HG03159 (cell line): Measurements from ENCODE around the gene NF2.

ENCODE experiments used
- ATAC-seq: cut with Tn5 transposase; IDR thresholded peaks from one replicate; pipeline ENCODE4 v1.9.1; 2021; ENCODE audit warnings: mild to moderate bottlenecking, moderate library complexity; ENCODE audit not compliant: unreplicated experiment

Gene NF2

DNA sequence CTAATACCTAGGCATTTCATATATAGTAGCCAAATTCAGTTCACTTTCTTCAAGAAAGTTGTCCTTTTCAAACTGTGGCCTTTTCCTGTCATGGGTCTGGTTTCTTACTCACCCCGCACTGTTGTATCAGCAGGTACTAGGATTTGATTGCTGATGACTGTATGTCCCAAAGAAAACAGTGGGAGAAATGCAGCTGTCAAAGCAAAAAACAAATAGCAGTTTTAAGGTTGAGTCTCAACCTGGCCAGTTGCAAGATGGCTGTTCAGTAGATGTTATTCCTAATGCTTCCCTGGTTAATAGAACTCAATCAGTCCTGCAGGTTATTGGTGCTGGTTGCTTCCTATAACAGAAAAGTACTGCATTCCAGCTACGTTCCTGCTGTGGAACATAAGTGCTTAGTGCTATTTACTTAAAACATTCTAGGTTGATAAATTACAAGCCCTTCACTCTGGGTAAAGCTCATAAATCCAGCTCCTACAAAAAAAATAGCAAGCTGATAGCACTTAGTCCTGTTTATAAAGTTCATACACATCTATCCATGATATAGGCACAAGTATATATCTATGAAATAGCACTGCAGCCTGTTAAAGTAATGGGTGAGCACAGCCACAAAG is 26.6 kb downstream of the NF2 start:
- ATAC-seq: no peak

DNA sequence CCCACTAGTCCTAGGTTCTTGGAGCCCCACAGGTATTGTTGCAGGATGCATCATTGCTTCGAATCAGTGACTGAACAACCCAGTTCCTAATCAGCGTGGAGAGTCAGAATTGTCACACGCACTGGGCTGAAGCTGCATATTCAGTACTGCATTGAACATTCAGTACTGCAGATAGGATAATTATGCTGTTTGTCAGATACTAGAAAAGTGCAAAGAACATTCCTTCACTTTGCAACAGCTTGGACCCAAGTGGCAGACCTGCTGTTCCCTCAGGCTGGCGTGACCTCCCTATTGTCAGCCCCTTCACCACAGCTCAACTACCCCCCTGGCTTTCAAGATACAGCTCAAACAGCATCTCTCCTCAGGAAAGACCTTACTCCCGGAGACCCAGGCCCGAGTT is 27.6 kb downstream of the NF2 start:
- no peak for ATAC-seq

DNA sequence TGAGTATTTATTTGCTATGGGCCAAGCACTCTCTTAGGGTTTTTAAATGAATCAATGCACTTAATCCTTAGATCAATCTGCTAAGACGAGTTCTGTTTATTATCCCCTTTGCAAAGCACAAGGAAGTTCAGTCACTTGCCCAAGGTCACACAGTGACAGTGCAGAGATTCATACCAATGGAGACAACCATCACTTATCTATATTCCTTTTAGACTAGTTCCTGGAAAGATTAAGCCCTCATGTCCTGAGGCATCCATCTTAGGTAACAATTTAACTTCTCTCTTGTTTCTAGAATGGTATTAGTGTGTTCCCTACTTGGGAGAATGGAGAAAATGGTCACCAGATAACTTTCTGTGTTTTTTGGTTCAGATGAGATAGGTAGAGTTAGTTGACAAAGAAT is 28.3 kb downstream of the NF2 start:
- no peak for ATAC-seq

DNA sequence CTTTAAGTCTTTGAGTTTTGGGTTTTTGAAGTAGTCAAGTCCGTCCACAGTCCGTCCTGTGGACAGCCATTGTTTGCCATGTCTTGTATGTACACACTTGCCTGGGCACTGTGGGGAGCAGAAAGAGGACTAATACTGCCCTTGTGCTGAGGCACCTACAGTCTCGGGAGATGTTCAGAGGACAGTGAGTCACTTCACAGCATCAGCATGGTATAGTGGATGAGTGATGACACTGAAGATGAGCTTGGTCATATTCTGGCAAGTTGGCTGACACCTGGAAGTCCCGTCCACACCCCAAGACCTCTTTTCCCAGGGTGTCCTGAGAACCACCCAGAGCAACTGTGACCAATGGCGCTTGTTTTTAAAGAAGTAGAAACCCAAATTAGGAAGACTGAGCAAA is 29.2 kb downstream of the NF2 start:
- ATAC-seq: no peak

DNA sequence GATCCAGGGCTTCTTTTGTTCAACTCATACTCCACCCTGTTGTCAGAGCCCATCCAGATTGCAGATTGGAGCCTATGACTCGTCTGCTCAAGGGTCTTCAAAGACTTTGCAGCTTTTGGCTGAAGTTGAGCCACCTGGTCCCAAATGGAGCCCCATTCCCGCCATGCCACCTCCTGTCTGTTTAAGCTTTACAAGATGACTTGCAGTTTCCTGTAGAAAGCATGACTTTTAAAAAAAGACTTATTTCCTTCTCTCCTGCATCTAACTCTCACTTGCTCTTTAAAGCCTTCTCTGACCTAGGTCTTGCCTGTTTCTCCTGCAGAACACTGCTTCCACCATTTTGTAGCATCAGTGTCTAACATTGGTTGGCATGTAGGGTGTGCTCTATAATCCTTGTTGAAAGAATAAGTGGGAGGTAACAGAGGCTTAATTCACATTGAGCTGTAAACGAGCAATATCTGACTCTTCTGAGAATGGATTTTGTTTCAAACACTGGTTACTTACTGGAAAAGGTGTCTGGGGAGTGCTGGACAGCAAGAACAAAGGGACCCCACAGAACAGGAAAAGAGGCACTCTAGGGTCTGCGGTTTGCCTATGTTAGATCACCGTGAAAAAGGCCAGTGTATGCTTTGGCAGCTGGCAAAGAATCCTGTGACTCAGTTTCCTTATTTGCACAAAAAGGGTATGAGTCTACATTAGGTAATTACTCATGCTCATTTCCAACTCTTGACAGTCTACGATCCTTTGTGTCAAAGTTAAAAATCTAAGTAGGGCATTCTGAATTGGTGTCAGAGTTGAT is 30.3 kb downstream of the NF2 start:
- no peak for ATAC-seq

DNA sequence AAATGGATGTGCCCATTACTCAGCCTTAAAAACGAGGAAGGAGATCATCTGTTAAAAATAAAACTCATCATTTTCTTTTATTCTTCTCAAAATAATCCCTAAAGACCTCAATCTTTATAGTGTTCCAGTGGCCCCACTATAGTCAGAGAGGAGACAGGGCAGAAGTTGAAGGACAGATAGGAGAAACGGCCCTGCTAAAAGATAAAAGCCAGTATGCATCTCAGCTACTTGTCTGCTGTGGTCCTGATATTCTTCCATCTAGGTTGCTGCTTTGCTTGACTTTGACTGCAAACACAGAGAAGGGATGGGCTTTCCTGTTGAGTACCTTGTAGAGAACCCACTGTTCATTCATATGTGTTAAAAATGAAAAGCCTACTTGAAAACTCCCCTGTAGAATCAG is 31.4 kb downstream of the NF2 start:
- ATAC-seq: no peak

DNA sequence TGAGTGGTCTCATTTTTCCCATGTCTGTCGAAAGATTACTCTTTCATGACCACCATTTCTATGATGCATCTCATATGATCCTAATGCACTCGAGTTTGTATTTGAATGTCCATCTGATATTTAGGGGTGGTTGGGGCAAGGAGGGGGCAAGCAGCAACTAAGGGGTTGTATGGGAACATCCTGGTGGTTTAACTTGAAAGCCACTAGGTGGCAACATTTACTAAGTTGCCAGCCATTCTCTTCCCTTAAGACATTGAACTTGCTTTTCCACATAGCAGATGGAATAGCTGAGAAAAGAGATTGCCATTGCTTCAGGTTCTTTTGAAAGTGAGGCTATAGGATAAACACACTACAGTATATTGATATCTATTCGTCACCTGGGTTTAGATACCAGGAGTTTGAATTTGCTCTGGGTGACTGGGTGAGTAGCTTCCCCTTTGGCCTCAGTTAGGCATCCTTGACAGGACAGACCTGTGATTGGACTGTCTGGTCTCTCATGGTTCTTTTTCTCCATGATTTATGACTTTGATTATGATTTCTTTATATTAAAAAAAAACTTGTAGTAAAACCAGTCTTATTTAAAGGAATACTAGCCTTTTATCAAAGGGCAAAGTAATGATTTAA is 32.4 kb downstream of the NF2 start:
- ATAC-seq: no peak

DNA sequence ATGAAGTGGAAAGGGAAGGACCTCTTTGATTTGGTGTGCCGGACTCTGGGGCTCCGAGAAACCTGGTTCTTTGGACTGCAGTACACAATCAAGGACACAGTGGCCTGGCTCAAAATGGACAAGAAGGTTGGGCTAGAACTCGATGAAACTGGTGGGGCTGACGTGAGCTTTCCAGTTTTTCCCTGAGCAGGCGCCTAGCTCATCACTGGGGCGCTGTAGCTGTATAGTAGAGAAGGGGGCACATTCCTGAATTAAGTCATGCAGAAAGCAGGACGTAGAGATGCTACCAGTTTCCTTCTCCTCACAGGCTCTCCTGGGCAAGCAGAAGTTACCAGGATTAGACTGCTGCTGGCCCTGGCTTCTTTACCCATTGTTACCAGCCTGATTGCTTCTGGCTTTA is 33.3 kb downstream of the NF2 start:
- ATAC-seq: no peak

DNA sequence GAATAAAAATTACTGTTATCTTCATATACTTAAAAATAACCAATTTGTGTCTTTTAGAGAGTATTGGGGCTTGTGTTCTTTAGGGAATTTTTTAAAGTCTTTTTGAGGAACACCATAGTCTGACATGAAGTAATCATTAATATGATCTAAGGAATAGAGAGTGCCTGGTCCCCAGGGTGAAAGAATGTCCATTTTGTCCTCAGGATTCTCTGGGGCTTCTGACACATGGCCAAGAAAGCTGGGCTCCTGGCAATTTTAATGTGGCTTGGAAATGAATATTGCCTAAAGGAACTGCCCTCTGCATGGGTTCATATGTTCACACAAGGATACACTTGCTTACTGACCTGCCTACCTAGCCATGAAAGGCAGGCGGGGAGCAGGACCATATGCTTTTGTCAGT is 33.7 kb downstream of the NF2 start:
- ATAC-seq: no peak

DNA sequence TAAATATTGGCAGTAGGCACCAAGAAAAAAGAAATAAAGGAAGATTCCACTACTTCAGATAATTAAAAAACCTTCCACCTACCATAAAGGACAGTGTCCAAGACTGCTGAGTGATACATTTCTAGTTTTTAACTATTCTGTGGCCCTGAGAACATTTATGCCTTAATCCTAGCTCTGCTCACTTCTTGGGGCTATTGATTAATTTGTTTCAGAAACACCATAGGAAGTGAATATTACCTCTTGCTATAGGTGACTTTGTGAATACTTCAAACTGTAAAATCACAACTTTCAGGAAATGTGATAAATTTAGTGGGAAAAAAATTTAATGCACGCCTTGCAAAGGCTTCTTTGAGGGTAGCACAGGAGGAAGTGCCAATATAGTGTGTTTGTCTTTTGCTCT is 35.2 kb downstream of the NF2 start:
- ATAC-seq: no peak

DNA sequence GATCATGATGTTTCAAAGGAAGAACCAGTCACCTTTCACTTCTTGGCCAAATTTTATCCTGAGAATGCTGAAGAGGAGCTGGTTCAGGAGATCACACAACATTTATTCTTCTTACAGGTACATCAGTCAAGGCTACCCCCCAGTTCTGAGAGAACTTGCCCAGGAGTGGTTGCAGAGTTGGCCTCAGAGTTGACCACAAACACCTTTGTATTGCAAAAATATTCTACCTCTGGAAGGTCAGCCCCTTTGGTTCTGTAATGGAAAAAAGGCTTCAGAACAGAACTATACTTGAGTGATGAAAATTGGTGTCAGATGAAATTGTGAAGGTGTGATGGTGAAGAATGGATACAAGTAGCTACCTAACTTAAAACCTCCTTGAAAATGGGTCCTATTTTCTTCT is 35.7 kb downstream of the NF2 start:
- ATAC-seq: no peak

DNA sequence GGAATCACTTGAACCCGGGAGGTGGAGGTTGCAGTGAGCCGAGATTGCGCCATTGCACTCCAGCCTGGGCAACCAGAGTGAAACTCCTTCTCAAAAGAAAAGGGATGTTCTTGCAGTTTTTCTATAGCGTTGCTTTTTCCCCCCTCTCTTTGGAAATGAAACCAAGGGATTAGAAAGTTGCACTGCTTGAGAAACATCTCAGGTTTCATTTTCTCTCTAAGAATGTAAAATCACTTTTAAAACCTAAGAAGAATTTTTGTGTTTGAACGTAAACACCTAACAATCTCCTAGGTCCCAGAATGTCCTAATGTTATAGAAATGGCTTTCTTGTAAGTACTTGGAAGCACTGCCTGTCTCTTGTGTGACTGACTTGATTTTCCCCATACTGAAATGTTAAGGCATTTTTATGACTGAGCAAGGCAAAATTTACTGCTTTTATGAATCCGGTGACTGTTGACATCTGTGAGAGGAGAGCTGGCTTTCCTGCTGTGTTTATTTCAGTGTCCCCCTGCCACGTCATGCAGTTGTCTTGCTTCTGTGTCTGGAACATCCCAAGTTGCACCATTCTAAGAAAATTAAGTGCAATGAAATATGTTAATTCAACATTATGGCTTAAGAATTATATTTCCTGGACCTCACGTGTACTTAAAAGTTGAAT is 37.7 kb downstream of the NF2 start:
- no peak for ATAC-seq

DNA sequence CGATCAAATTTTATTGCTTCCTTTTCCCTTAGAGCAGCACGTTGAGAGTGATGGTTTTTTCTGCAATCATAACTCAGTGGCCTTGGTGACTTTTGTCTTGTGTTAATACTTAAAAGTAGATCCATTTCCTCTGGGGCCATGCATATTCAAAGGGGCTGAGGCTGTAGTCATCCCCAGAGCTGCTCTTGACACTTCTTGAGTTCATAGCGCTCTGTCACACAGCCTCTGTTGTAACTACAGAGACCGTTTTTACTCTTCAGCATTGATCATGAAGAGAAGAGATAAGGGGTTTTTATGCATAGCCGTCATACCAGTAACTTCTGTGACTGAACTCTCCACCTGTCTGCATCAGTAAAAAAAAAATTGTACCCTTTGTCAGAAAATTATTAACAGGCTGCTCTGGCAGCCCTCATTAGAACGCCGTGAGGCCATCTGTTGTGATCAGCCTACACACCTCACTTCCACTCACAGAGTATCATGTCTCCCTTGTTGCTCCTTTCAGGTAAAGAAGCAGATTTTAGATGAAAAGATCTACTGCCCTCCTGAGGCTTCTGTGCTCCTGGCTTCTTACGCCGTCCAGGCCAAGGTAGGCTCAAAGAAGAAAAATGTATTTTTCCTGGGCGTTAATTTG is 38.4 kb downstream of the NF2 start:
- no peak for ATAC-seq

DNA sequence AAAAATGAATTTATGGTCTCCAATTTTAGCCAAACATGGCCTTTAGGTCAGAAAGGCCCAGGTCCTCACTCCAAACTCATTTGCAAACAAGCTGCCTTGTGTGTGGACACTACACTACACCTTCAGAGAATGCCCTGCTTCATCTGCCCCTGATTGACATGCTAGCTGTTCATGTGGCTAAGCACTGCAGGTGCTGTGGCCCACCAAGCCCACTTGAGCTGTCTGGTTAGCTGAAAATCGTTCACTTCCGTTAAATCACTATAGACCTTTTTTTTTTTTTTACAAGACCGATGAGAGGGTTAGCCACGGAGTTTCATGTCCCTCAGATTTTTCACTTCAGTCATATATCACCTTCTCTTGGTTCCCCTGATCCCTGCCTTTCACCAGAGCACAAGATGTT is 39.3 kb downstream of the NF2 start:
- no peak for ATAC-seq

DNA sequence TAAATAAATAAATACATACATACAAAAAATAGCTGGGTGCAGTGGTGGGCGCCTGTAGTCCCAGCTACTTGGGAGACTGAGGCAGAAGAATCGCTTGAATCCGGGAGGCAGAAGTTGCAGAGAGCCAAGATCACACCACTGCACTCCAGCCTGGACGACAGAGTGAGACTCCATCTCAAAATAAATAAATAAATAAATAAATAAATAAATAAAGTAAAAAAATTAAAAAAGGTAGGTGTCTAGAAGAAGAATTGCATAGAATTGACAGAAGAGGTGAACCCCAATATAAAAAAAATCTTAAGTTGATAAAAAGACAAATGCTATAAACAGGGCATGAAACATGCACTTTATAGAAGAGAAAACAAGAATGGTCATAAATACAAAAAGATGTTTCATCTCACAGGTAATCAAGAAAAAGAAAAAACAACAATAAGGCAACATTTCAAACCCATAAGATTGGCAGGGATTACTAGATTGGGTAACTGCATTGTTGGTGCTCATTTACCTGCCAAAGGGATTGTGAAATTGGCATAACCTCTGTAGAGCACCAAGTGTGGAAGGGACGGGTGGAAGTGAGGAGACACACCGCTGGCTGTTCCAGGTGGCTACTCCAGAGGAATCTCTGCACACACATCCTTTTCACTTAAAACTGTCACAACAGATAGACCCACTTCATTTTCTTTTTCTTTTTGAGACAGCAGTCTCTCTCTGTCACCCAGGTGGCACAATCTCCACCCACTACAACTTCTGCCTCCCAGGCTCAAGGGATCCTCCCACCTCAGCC is 44.7 kb downstream of the NF2 start:
- no peak for ATAC-seq

DNA sequence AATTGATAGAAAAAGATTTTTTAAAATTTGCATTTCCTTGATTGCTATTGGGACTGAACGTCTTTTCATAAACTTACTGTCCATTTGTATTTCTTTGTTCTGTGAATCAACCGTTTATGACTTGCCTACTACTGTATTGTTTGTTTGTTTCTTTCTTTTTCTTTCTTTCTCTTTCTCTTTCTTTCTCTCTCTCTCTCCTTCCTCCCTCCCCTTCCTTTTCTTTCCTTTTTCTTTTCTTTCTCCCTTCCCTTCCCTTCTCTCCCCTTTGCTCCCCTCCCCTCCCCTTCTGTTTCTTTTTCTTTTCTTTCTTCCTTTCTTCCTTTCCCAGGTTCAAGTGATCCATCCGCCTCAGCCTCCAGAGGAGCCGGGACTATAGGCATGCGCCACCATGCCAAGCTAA is 46.9 kb downstream of the NF2 start:
- no peak for ATAC-seq

DNA sequence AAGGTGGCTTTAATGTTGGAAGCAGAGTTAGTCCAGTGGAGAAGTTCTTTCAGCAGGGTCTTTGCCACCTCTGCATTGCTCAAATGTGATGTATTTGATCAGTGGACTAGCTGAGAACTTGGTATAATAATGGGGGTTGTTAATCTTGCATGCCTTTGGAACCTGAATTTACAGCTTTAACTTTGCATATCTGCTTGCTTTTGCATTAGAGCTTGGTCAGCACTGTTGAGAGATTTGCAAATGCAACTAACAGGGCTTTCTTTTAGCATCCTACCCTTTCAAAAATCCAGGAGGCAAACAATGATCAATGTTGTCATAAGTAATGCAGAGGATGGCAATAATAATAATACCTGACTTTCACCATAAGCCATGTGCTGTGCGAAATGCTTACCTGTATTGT is 48.2 kb downstream of the NF2 start:
- ATAC-seq: no peak

DNA sequence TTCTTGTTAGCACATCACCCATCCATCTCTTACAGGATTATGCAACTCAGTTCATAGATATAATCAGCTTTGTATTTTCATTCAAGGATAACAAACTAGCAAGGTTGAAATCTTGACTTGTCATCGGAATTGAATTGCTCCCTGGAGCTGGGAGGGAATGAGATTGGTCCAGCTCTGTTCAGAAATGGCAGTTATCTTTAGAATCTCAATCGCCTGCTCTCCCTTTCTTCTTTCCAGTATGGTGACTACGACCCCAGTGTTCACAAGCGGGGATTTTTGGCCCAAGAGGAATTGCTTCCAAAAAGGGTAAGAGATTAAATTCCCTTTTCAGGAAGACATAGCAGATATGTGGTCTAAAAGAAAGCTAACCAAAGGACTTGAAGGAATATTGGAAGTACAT is 51.0 kb downstream of the NF2 start:
- no peak for ATAC-seq

DNA sequence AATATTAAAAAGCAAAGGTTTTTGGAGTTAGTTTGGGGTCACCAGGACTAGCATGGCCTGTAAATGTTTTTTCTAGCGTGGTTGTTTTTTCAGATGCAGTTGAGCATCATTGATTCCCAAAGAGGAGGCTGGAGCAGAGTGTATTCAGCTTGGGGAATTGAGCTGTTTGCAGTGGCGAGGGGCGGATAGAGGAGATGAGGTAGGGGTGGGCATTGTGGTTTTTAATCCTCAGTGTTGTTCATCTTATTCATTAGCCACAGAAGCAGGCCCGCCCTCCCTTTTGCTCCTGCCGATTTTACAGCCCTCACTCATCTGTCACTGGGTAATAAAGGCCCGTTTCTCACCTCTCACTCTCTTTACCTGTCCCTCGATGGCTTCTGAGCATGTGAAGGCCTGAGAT is 51.4 kb downstream of the NF2 start:
- no peak for ATAC-seq

DNA sequence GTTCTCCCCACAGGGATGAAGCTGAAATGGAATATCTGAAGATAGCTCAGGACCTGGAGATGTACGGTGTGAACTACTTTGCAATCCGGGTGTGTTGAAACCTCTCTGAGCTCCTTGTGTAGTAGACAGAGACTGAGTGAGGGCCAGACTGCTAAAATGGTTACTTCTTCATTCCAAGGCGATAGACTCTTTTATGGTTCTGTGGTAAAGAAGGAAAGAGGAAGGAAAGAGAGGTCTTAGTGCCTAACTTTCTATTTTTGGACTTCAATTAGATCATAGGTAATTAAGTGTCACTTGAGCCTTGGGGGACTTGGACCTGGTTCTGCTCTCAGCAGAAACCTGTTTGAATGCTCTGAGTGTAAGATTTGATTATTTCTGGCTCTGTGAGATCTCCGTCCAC is 54.7 kb downstream of the NF2 start:
- no peak for ATAC-seq

DNA sequence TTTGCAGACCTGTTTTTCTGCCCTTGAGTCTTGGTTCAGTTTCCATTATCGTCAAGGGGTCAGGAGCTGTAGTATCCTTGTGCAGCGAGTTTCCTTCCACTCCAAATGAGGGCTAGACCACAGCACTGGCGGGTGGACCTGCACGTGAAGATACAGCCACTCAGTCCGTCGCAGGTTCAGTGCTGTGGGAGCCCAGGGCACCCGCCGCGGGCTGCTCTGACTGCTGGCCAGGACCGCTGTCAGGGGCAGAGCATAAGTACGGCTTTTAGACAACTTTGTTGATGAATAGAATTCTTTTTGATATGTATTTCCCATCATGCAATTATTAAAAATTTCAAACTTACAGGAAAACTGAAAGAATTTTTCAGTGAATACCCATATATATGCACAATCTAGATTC is 56.6 kb downstream of the NF2 start:
- ATAC-seq: no peak
